ENCODE data around the gene TCF4.

Gene TCF4

DNA sequence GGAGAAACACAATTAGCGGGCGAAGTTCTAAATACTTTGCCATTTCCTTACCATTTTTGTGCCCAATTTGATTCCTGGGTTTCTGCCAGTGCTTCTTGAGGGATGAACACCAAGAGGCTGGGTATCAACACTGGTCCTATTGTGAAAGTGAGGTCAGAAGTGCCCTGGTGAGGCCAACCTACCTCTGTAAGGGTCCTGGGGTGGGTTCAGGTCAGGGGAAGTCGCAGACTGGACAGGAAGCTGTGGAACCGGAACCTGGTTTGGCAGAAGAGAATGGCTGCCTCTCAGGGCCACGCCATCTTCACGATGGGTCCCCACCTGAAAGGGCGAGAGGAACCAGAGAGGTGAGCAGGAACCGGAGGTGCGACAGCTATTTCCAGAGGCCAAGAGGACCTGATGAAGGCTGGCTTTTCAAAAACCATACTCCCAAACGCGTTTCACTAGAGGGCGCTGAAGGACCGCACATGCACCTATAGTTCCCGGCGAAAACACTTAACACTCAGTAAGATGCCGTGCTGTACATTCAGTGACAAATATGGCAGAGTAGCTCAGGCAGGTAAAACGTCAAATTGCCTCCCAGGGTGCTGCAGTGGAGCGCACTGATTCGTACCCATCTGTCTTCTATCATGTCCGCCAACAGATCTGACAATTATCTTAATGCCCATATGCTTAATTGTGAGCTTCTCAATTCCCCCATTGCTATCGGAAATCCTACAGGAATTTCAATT is 353.5 kb downstream of the TCF4 start:
- DNase-seq (ENCODE audit: low read depth in 2 of 2): peak; percentile 39 to 55

DNA sequence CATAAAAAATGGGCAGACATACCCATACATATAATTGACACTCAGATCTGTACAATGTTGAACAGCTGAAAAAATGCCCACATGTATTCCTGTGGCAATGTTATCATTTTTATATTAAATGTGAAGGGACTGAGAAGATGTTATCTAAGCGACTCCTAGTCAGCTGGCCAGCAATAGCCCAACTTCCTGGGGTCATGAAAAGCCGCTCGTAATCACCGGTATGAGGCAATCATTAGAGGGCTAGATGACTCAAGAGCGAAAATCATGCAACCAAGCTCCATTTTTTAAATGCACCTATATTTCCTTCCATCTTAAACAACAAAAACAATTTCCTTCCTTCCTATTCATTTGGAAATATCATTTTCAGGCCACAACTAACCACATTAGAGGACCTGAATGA is 354.1 kb downstream of the TCF4 start:
- no peak for DNase-seq (ENCODE audit: low read depth in 2 of 2)

GRCh38 chr18:55232506-55232905 is 355.5 kb downstream of the TCF4 start:
- no peak for DNase-seq (ENCODE audit: low read depth in 2 of 2)

DNA sequence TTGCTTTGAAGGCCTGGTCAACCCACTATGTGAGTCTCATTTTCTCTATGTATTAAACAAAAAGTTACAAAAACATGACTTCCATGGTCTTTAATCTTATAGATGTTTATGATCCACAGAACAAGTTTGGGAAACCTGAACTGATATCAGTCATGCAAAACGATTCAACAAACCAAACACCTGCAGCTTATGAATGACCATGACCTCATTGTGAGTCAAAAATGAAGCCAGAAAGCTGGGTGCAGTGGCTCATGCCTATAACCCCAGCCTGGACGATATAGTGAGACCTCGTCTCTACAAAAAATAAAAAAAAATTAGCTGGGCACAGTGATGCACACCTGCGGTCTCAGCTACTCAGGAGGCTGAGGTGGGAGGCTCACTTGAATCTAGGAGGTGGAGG is 358.3 kb downstream of the TCF4 start:
- DNase-seq (ENCODE audit: low read depth in 2 of 2): no peak

- DNase-seq (ENCODE audit: low read depth in 2 of 2): no peak
These were observed 359.3 kb downstream of the TCF4 start for GRCh38 chr18:55228707-55229106.

DNA sequence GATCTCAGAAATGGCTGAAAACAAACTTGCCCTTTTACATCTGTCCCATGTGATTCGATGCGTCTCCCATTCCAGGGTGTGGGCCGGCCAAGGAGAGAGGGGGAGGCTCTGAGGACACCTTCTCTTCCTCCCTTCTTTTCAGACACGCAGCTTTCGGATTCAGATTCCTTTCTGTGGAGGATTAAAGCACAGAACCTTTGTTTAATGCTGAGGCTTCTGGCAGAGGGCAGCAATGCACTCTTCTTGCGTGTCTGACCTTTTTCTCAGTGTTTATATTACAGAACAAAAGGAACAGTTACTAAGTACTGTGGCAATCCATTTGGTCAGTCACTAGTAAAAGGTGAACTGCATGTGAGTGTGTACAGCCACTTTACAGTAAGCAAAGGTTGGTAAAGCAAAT is 359.8 kb downstream of the TCF4 start:
- no peak for DNase-seq (ENCODE audit: low read depth in 2 of 2)

- no peak for DNase-seq (ENCODE audit: low read depth in 2 of 2)
These were observed 360.2 kb downstream of the TCF4 start for GRCh38 chr18:55227771-55228170.

DNA sequence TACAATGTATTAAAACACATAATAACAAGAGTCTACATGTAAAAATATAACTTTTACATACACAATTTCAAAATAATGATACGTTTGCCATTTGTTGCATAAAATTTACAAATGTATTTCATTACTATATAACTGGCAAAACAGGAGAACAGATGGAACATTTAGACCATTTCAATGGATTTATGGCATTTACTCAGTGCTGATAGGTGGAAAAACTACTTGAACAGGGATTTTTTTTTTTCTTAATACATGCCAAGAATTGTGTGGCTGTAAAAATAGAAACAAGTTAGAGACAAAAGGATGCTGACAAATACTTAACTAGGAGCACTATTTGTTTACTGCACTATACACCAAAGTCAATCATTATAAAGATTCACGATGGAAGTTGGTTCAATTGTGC is 361.9 kb downstream of the TCF4 start:
- no peak for DNase-seq (ENCODE audit: low read depth in 2 of 2)

DNA sequence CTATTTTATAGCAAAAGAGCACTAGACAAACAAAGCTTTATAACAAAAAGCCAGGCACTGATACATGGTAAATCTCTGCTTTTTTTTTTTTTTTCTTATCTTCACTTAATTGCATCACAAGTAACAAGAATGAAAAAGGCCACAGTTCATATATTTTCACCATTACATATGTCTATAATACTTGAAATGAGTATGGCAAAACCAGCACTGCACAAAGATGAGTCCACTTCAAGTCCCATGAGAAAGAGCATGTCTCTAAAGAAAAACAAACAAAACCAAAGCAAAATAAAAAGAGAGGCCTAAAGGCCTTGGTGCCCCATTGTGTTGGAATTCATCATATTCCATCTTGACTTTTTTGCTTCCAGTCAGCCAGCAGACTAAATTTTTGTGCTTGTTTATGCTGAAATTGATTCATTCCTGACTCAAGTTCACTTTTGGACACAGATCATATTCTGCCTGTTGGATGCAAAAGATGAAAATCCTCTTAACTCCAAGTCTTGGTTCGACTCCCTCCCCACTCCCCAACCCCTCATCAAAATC is 363.8 kb downstream of the TCF4 start:
- DNase-seq (ENCODE audit: low read depth in 2 of 2): no peak

GRCh38 chr18:55221622-55222021 is 366.4 kb downstream of the TCF4 start:
- DNase-seq (ENCODE audit: low read depth in 2 of 2): no peak

DNA sequence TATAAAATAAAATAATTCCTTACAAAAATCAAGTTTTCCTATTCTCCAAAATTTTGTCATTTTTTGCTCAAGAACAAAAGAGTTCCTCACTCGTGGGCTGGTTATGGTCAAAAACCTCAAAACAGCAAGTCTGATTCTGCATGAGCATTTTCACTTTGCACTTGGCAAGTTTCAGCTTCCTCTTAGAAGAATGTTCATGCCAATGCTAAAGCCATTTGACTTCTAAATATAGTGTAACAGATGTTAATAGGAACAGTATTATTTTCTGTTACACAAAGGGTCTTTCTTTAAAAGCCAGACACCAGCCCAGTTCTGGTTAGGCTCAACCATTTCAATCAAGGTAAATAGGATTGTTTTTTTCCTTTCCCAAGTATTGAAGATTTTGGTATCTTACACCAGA is 367.5 kb downstream of the TCF4 start:
- DNase-seq (ENCODE audit: low read depth in 2 of 2): no peak

DNA sequence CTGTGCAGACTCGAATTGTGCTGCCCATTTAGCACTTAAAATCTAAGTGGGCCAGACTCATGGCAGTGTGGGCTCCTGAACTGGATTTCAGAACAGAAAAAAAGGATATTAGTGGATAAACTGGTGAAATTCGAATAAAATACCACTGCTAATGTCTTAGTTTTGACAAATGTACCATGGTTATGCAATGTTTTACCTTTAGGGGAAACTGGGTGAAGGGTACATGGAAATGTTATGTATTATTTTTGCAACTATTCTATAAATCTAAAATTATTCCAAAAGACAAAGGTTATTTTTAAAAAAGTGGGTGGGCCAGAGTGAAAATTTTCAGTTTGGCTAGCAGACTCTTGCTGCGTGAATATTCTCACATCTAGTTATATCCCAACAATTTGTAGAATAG is 368.2 kb downstream of the TCF4 start:
- no peak for DNase-seq (ENCODE audit: low read depth in 2 of 2)

DNA sequence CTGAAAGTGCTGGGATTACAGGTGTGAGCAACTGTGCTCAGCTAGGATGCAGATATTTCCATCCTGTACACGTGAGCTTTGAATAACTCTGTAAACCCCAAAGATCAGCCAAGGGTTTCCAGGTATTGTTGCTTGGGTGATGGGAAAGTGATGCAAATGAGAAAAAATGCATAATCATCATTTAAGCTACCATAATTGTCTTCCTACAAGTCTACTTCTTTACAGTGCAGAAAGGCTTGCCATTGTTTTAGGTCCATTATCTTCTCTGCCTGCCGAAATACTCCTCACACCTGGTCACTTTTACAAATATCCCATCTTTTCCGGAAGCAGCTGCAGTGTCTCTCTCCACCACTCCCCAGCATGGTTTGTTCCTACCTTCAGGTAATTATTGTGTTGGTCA is 368.9 kb downstream of the TCF4 start:
- no peak for DNase-seq (ENCODE audit: low read depth in 2 of 2)

DNA sequence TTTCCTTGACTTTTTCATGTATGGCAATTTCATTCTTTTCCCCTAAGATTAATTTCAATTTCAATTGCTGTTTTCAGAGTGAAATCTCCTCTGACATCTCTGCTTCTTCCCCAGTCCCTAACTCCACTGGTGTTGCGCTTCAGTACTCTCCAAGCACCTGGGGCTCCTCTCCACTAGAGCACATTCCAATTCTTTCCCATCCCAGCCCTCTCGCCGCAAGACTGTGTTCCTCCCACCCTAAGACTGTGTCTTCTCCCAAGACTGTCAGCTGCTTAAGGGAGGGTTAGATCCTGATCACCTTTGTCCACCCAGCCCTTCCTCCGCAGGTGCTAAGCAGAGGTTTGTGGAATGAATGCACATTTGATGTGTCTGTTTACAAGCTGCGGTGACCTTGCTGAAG is 373.0 kb downstream of the TCF4 start:
- DNase-seq (ENCODE audit: low read depth in 2 of 2): no peak

DNA sequence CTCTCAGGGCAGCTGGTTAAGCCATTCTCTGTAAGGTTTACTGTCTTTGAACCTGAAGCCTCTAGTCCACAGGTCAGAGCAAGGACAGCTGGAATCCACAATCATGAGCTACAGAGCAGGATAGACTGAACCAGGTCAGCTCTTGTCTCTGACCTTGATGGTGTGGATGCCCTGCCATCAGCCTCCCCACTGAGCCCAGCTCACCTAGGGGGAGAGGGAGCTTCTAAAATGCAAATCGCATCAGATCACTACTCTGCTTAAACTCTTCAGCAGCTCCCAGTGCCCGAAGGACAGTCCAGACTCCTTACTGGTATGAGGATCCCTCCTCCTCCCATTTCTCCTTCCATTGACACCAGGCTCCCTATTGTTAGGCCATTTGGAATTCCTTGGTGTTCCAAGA is 373.5 kb downstream of the TCF4 start:
- DNase-seq (ENCODE audit: low read depth in 2 of 2): no peak

DNA sequence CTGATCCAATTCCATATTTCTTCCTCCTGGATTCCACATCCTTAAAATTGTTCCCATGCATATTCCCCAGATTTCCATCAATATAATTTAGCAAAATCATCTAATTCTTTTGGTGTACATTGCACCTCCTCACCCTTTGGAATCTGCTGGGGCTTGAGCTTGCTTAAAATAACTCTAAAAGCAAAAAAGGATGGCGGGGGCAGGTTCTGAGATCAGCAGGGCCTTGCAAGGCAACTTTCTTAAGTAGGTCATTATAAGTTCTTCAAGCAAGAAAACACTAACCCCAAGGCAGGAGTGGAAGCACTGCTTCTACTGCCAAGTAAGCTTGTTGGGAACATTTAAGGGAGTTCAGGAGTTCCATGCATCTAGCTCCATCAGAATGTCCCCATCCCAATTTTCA is 374.4 kb downstream of the TCF4 start:
- no peak for DNase-seq (ENCODE audit: low read depth in 2 of 2)

DNA sequence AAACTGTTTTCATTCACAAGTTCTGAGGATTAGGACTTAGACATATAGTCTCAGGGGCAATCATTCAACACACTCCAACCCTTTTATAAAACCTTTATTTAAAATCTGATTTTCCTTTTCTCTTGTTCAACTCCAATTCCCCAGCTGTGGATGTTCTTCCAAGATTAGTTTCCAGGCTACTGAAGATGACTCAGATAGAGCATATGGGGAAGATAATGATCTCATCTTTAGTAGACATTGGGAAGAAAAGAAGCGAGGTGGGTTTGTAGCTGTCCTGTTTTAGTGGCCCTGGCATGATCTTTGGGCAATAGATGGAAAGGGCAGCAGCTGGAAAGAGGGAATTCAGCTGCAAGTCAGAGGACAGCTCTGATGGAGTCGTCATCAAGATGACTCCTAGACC is 381.1 kb downstream of the TCF4 start:
- DNase-seq (ENCODE audit: low read depth in 2 of 2): no peak

- no peak for DNase-seq (ENCODE audit: low read depth in 2 of 2)
These were observed 385.6 kb downstream of the TCF4 start for GRCh38 chr18:55202232-55202917.

DNA sequence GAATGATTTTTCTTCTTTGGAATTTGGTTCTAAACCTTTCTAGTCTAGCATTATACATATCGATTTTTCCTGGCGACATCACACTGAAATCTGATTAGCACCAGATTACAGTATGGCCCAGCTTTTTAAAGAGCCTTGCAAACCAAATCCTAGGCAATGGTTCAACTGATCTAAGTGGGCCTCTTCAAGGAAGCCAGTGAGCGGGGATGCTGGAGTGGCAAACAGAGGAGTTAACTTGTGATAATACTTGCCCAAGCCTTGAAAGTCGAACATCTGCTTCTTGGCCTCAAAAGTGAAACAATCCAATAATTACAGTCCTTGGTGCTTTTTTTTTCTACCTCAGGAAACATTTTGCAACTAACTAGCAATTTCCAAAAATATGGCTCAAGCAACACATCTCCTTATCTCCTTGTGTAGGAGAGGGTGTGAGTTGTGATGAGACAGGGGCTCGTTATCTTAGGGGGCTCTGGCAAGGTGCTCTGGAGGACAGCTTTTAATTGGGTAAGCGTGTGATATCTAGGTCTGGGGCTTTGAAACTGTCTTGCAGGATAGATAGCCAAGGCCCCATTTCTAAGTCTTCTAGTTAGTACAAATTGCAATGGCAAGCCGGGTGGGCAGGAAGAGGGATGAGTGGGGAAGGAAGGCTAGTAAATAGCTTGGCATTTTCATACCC is 388.6 kb downstream of the TCF4 start:
- DNase-seq (ENCODE audit: low read depth in 2 of 2): no peak

GRCh38 chr18:55195863-55196262 is 392.1 kb downstream of the TCF4 start:
- DNase-seq (ENCODE audit: low read depth in 2 of 2): no peak

DNA sequence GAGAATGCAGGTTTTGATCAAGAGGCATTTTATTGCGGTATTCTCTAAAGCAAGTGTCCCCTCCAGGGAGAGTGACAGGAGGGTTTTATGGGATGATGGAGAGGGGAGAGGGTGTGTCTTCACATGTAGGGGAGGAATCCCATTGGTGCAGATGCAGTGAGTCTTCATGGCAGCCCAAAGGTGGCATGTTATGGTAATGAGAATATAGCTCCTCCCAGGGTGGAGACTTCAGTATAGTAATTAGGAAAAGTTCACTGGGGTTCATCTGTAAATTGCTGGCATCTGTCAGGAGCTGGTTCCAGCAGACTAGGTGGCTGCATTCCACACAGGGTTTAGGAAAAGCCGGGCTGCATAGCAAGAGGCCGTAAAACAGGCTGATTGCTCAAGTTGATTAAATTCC is 398.0 kb downstream of the TCF4 start:
- no peak for DNase-seq (ENCODE audit: low read depth in 2 of 2)

- no peak for DNase-seq (ENCODE audit: low read depth in 2 of 2)
These were observed 401.4 kb downstream of the TCF4 start for GRCh38 chr18:55186588-55186987.

DNA sequence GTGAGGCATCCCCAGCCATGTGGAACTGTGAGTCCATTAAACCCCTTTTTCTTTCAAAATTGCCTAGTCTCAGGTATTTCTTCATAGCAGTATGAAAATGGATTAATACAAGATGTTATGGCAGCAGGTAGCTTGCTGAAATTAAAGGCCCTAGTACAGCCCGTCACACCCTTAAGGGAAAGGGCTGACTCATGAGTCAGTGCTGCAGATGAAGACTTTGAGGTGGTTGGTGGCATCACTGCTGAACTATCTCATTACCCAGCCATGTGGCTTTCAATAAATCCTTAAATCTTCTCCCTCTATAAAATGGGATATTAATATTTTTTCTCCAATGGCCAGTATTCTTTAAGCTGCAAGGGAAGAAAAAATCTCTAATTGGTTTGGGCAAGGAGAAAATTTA is 402.6 kb downstream of the TCF4 start:
- no peak for DNase-seq (ENCODE audit: low read depth in 2 of 2)

Measured in stimulated activated CD4-positive, alpha-beta T cell treated with anti-CD3 and anti-CD28 coated beads, Interleukin-4, amount 100 ng/mL, for 48 hours (primary cell).